OCI-LY3 (cell line): ENCODE data around the gene SPECC1L.

Source experiments
- H2AFZ ChIP-seq: fragments of 200-600, 300-600 bp; shearing (Covaris generic); 2 replicates; pipeline ENCODE4 v1.6.0; 2014; ENCODE audit warnings: antibody characterized with exemption, low read depth, low read length
- H3K27ac ChIP-seq: fragments of 200-600, 300-600 bp; sonication (generic); 2 replicates; pipeline ENCODE4 v1.5.1; 2014; ENCODE audit warnings: mild to moderate bottlenecking, low read length, moderate library complexity, mixed read lengths
- H3K27me3 ChIP-seq: fragments of 200-600, 300-600 bp; sonication (generic); 2 replicates; pipeline ENCODE4 v1.6.1; 2014; ENCODE audit warnings: low read depth, low read length, mixed read lengths
- H3K36me3 ChIP-seq: fragments of 200-600, 300-600 bp; sonication (generic); replicated peaks from 2 replicates; pipeline ENCODE3; 2014; ENCODE audit warnings: low read depth, low read length, mixed read lengths
- H3K4me1 ChIP-seq: fragments of 300-600, 200-600 bp; sonication (generic); 2 replicates; pipeline ENCODE4 v1.6.1; 2014; ENCODE audit warnings: low read length, mixed read lengths
- H3K4me2 ChIP-seq: fragments of 200-600, 300-600 bp; sonication (generic); 2 replicates; pipeline ENCODE4 v1.6.1; 2014; ENCODE audit warnings: low read length, mixed read lengths
- H3K4me3 ChIP-seq: fragments of 300-600, 200-600 bp; sonication (generic); 2 replicates; pipeline ENCODE4 v1.5.1; 2014; ENCODE audit warnings: antibody characterized with exemption, mild to moderate bottlenecking, low read length, moderate library complexity
- H3K79me2 ChIP-seq: fragments of 300-600, 200-600 bp; shearing (Covaris generic); 2 replicates; pipeline ENCODE4 v1.6.1; 2014; ENCODE audit warnings: mild to moderate bottlenecking, low read length, mixed read lengths
- H3K9ac ChIP-seq: fragments of 300-600, 200-600 bp; shearing (Covaris generic); 2 replicates; pipeline ENCODE4 v1.6.0; 2014; ENCODE audit warnings: mild to moderate bottlenecking, low read length, moderate library complexity
- H3K9me3 ChIP-seq: fragments of 200-600, 300-600 bp; shearing (Covaris generic); 2 replicates; pipeline ENCODE4 v1.6.1; 2014; ENCODE audit warnings: low read length, mixed read lengths; ENCODE audit not compliant: insufficient read depth
- H4K20me1 ChIP-seq: fragments of 200-600, 300-600 bp; sonication (generic); 2 replicates; pipeline ENCODE4 v1.6.1; 2016; ENCODE audit warnings: low read length, mixed read lengths; ENCODE audit not compliant: insufficient read depth
- CTCF ChIP-seq: fragments of 200-600, 300-600 bp; sonication (generic); IDR thresholded peaks from 2 replicates; pipeline ENCODE4 v1.5.1; 2014; ENCODE audit warnings: antibody characterized with exemption, low read length, low read depth
- EZH2phosphoT487 ChIP-seq: fragments of 200-600 bp; shearing (Covaris generic); IDR thresholded peaks from 2 replicates; pipeline ENCODE4 v1.6.1; 2018; ENCODE audit warnings: antibody characterized with exemption, mixed run types, low read depth

The SPECC1L gene

GRCh38 chr22:24465566-24465965, 194.9 kb downstream of the SPECC1L start:
- Histone ChIP-seq H2AFZ (peak overlapping the region; percentile 24; the same call in 1 of the 2 replicates), H3K27ac (no peak overlapping the region), H4K20me1 (no peaks in the 10 kb centered on the region)

GRCh38 chr22:24465975-24466374, 195.3 kb downstream of the SPECC1L start:
- Histone ChIP-seq H3K4me2 (no peak overlapping the region), H3K27ac (no peak overlapping the region), H4K20me1 (no peaks in the 10 kb centered on the region), H3K79me2 (no peaks in the 10 kb centered on the region), H3K36me3 (no peaks in the 10 kb centered on the region), H3K4me1 (peaks cover 1% of the 10 kb centered on the region), H3K27me3 (no peaks in the 10 kb centered on the region), H2AFZ (no peak overlapping the region), H3K4me3 (no peak overlapping the region), H3K9ac (no peak overlapping the region), H3K9me3 (no peaks in the 10 kb centered on the region)
- TF ChIP-seq EZH2phosphoT487 = no peak
- no peak for TF ChIP-seq CTCF

More at GRCh38 chr22:24465566-24465965, 194.9 kb downstream of the SPECC1L start:
- no peak overlapping the region for H3K4me3 ChIP-seq
- no peak for TF ChIP-seq CTCF
- no peak for TF ChIP-seq EZH2phosphoT487
- H3K27me3 ChIP-seq = no peaks in the 10 kb centered on the region
- H3K79me2 ChIP-seq = no peaks in the 10 kb centered on the region
- no peaks in the 10 kb centered on the region for H3K9me3 ChIP-seq
- peaks cover 5% of the 10 kb centered on the region for H3K4me1 ChIP-seq
- H3K9ac ChIP-seq = no peak overlapping the region
- no peak overlapping the region for H3K4me2 ChIP-seq
- no peaks in the 10 kb centered on the region for H3K36me3 ChIP-seq

- Histone ChIP-seq H3K4me3 (no peak overlapping the region), H3K27me3 (no peaks in the 10 kb centered on the region), H3K36me3 (no peaks in the 10 kb centered on the region), H3K9ac (no peak overlapping the region), H3K4me2 (no peak overlapping the region), H2AFZ (no peak overlapping the region), H3K27ac (no peak overlapping the region), H3K79me2 (no peaks in the 10 kb centered on the region), H3K9me3 (no peaks in the 10 kb centered on the region), H4K20me1 (no peaks in the 10 kb centered on the region), H3K4me1 (no peaks in the 10 kb centered on the region)
- TF ChIP-seq EZH2phosphoT487 (no peak), CTCF (no peak)
These were observed 196.2 kb downstream of the SPECC1L start for GRCh38 chr22:24466716-24467328.

- no peak overlapping the region for H3K9ac ChIP-seq
- H3K4me3 ChIP-seq = no peak overlapping the region
- H3K4me1 ChIP-seq = no peaks in the 10 kb centered on the region
- no peaks in the 10 kb centered on the region for H3K79me2 ChIP-seq
- H4K20me1 ChIP-seq = no peaks in the 10 kb centered on the region
- no peaks in the 10 kb centered on the region for H3K36me3 ChIP-seq
- H3K27ac ChIP-seq = no peak overlapping the region
- TF ChIP-seq EZH2phosphoT487 = no peak
- TF ChIP-seq CTCF = no peak
- H3K4me2 ChIP-seq = no peak overlapping the region
- H3K9me3 ChIP-seq = no peaks in the 10 kb centered on the region
- no peaks in the 10 kb centered on the region for H3K27me3 ChIP-seq
- no peak overlapping the region for H2AFZ ChIP-seq
These were observed 196.7 kb downstream of the SPECC1L start for GRCh38 chr22:24467340-24467739.
